GM21367 (cell line): ENCODE measurements around the gene TRIM71.
"Not testable (repeated sequence)": the region's sequence is repeated elsewhere in the genome, so short reads cannot be mapped to it uniquely, and the experiment has no call there.

Experiments
- ATAC-seq: cut with Tn5 transposase; IDR thresholded peaks from one replicate; pipeline ENCODE4 v1.9.1; 2021; ENCODE audit not compliant: unreplicated experiment

TRIM71 gene

DNA sequence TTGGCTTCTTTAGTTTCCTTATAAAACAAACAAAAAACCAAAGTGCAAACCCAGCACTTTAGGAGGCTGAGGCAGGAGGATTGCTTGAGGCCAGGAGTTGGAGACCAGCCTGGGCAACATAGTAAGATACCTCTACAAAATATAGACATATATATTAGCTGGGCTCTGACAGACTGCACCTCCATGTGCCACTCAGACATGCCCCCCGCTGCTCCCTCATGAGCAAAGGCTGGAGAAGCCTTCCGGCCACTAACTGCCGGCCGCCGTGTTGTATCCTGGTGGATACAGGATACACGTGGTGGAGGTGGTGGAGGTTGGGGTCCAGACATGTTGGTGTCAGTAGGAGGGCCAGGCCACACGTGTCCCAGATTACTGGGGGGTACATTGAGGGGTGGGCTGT is 104.3 kb downstream of the TRIM71 start:
- ATAC-seq: no peak

DNA sequence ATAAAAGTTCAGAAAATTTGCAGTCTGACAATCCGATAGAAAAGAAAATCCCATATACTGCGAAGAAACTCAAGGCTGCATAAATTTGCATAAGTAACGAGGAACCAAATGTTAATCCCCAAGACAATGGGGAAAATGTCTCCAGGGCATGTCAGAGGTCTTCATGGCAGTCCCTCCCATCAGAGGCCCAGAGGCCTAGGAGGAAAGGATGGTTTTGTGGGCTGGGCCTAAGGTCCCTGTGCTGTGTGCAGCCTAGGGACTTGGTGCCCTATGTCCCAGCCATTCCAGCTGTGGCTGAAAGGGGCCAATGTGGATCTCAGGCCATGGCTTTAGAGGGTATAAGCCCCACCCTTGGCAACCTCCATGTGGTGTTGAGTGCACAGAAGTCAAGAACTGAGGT is 112.4 kb downstream of the TRIM71 start:
- ATAC-seq: no peak

DNA sequence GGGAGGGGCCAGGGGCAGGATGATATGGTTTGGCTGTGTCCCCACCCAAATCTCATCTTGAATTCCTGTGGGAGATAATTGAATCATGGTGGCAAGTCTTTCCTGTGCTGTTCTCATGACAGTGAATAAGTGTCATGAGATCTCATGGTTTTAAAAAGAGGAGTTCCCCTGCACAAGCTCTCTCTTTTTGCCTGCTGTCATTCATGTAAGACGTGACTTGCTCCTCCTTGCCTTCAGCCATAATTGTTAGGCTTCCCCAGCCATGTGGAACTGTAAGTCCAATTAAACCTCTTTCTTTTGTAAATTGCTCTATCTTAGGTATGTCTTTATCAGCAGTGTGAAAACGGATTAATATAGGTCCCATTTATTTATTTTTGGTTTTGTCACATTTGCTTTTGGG is 113.5 kb downstream of the TRIM71 start:
- ATAC-seq: not testable (repeated sequence)

DNA sequence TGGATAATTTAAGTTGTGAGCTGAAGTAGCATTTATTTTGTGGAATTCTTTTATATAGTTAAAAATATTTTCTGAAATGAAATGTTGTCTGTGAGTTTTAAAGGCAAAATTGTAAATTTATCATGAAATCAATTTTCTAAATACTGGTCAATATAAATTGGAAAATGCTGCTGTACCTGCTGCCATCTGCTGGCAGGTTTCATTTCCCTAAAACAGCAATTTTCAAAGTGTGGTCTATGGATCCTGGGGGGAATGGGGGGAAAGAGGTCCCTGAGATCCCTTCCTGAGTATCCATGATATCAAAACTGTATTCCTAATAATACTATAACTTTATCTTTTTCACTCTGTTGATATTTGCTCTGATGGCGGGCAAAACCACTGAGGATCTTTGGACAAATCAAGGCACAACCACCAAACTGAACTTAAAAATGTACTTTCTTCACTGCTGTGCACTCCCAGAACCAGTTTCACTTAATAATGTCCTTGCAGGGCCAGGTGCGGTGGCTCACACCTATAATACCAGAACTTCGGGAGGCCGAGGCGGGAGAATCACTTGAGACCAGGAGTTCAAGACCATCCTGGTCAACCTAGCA is 116.4 kb downstream of the TRIM71 start:
- ATAC-seq: no peak

DNA sequence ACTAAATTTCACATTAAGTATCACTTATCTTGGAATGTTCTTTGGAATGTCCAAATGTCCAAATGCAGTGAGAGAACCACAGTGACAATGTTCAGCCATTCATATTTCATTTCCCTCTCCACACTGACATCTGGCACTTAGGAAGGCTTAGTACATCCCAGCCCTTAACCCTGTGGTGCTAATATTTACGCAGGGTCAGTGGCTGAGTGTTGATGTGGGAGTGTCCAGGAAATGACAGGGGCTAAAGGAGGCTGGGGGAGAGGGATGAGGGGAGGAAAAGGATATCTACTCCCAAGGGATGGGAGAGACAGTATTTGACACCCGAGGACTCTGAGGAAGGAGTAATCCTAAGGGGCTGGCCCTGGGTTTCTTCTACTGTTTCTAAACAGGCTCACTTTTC is 119.5 kb downstream of the TRIM71 start:
- no peak for ATAC-seq

DNA sequence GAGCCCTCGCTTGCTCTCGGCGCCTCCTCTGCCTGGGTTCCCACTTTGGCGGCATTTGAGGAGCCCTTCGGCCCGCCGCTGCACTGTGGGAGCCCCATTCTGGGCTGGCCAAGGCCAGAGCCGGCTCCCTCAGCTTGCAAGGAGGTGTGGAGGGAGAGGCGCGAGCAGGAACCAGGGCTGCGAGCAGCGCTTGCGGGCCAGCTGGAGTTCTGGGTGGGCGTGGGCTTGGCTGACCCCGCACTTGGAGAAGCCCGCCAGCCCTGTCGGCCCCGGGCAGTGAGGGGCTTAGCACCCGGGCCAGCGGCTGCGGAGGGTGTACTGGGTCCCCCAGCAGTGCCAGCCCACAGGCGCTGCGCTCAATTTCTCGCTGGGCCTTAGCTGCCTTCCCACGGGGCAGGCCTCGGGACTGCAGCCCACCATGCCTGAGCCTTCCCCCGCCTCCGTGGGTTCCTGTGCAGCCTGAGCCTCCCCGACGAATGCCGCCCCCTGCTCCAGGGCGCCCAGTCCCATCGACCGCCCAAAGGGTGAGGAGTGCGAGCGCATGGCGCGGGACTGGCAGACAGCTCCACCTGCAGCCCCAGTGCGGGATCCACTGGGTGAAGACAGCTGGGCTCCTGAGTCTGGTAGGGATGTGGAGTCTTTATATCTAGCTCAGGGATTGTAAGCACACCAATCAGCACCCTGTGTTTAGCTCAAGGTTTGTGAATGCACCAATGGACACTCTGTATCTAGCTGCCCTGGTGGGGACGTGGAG is 121.9 kb downstream of the TRIM71 start:
- not testable (repeated sequence) for ATAC-seq

DNA sequence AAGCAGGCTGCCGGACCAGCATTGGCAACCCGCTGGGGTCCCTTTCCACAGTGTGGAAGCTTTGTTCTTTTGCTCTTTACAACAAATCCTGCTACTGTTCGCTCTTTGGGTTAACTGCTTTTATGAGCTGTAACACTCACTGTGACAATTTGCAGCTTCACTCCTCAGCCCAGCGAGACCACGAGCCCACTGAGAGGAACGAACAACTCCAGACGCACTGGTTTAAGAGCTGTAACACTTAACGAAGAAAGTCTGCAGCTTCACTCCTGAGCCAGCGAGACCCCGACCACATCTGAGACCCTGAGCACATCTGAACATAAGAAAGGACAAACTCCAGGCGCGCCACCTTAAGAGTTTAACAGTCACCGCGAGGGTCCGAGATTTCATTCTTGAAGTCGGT is 122.9 kb downstream of the TRIM71 start:
- ATAC-seq: no peak

DNA sequence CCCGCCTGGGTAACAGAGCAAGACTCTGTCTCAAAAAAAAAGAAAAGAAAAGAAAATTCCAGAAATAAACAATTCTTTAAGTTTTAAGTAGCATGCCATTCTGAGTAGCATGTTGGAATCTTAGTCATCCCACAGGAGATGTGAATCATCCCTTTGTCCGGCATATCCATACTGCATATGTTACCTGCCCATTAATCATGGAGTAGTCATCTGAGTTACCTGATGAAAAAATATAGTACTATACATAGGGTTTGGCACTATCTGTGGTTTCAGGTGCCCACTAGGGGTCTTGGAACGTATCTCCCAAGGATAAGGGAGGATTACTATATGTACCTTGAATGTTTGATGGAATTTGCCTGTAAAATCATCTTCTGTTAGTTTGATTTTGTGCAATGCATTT is 127.3 kb downstream of the TRIM71 start:
- ATAC-seq: no peak

DNA sequence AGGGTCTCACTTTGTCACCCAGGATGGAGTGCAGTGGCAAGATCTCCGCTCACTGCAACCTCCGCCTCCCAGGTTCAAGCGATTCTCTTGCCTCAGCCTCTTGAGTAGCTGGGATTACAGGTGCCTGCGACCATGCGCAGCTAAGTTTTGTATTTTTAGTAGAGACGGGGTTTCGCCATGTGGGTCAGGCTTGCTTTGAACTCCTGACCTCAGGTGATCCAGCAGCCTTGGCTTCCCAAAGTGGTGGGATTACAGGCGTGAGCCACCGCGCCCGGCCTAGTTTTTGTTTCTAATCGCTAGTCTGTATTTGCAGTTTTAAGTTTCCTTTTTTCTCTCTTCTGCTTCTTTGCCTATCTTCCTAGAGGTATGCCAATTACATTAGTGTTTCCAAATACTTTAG is 127.8 kb downstream of the TRIM71 start:
- not testable (repeated sequence) for ATAC-seq

DNA sequence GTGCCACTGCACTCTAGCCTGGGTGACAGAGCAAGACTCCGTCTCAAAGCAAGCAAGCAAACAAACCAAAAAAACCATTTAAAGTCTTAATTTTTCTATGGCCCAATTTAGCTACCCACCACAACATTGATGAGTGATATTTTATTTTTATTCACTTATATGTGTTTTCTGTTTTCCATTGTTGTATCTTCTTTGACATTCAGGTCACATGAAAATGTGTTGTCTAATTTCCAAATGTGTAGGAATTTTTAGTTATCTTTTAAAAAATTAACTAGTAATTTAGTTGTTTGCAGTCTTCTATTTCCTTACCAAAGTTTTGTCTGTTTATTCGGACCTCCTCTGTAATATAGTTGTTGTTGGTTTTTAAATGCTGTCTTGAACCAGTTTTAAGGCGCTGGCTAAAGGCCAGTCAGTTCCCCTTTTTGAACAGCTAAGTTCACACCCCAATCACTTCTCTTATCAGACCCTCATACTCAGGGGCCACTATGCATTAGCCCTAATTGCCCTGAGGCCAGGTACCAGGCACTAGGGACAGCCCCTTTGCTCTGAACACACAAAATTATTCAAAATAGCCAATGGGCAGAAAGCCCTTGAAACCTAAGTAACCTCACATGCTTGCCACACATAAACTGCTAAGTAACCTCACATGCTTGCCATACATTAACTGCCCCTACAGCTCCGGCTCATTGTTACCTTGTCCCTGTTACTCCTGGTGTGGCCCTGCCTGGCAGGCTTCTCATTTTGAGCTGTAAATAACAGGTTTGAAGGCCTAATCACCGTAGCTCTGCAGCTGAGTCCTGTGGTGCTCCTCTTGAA is 129.4 kb downstream of the TRIM71 start:
- peak; percentile 26 for ATAC-seq
